GM12891 (cell line): Measurements from ENCODE around the gene IQCH.

Source experiments
- POLR2A ChIP-seq: IDR thresholded peaks from 2 replicates; pipeline ENCODE4 v1.6.1; 2011; ENCODE audit warnings: low read depth, low read length, control low read depth
- POLR2AphosphoS5 ChIP-seq: IDR thresholded peaks from 2 replicates; pipeline ENCODE4 v1.6.1; 2011; ENCODE audit warnings: low read depth, low read length, control low read depth
- TAF1 ChIP-seq: IDR thresholded peaks from 2 replicates; pipeline ENCODE4 v1.6.1; 2011; ENCODE audit warnings: low read depth, low read length, control low read depth

- TF ChIP-seq POLR2A (no peak), POLR2AphosphoS5 (no peak), TAF1 (no peak)
These were observed 149.0 kb downstream of the IQCH start for GRCh38 chr15:67403428-67404154.
